Left kidney (tissue), 8 donors: ENCODE data around the gene HK1. TPM values are rescaled to one million over a fixed set of nuclear protein-coding genes. Genes with fewer than 3 reads are reported as not detected.

ENCODE experiments used
- DNase-seq: peaks from one replicate; pipeline ENCODE4 v3.0.0-alpha.2; 2013
- long read RNA-seq, 8 donors: transcript quantifications; one replicate each; lab custom pipeline, GENCODE V29; 2026
- polyA plus RNA-seq: library from polyadenylated mRNA; unstranded; fragments of 120-200 nt; gene quantifications from one replicate; pipeline ENCODE4 v1.2.1, GENCODE V29; 2013; ENCODE audit not compliant: insufficient read length

HK1 gene
- 51.3 TPM for polyA plus RNA-seq
- long read RNA-seq, donor 1, transcript HK1-202 (18 exons, 3,605 nt), result major isoform, 12 of 12 reads
- long read RNA-seq, donor 1, partial matches to known transcripts, result 0 of 12 reads
- long read RNA-seq, donor 1, other reads (novel, unspliced or antisense), result 0 of 12 reads
- long read RNA-seq, donor 2, transcript HK1-202 (18 exons, 3,605 nt), result major isoform, 11 of 11 reads
- long read RNA-seq, donor 2, partial matches to known transcripts, result 0 of 11 reads
- long read RNA-seq, donor 2, other reads (novel, unspliced or antisense), result 0 of 11 reads
- long read RNA-seq, donor 3, partial matches to known transcripts, result 0 of 4 reads
- long read RNA-seq, donor 3, other reads (novel, unspliced or antisense), result 0 of 4 reads
- long read RNA-seq, donor 4, result 0 reads
- long read RNA-seq, donor 5, transcript HK1-202 (18 exons, 3,605 nt), result major isoform, 6 of 6 reads
- long read RNA-seq, donor 5, partial matches to known transcripts, result 0 of 6 reads
- long read RNA-seq, donor 5, other reads (novel, unspliced or antisense), result 0 of 6 reads
- long read RNA-seq, donor 6, transcript HK1-202 (18 exons, 3,605 nt), result major isoform, 5 of 11 reads
- long read RNA-seq, donor 6, partial matches to known transcripts, result 6 of 11 reads
- long read RNA-seq, donor 6, other reads (novel, unspliced or antisense), result 0 of 11 reads
- long read RNA-seq, donor 7, transcript HK1-202 (18 exons, 3,605 nt), result major isoform, 19 of 32 reads
- long read RNA-seq, donor 7, partial matches to known transcripts, result 13 of 32 reads
- long read RNA-seq, donor 7, other reads (novel, unspliced or antisense), result 0 of 32 reads
- long read RNA-seq, donor 8, partial matches to known transcripts, result 9 of 13 reads
- long read RNA-seq, donor 8, other reads (novel, unspliced or antisense), result 0 of 13 reads

- no peak for DNase-seq
Measured at GRCh38 chr10:69278446-69278963, at the start of gene HK1. Gene HK1, plus strand, starts transcription at chr10:69278496.

GRCh38 chr10:69229616-69229916 is 48.7 kb upstream of the HK1 start:
- no peak for DNase-seq

GRCh38 chr10:69230128-69230527 is 48.2 kb upstream of the HK1 start:
- DNase-seq, result no peak

GRCh38 chr10:69232252-69232651 is 46.0 kb upstream of the HK1 start:
- DNase-seq, result no peak

- no peak for DNase-seq
Measured at GRCh38 chr10:69232736-69233480, 45.4 kb upstream of the HK1 start.

GRCh38 chr10:69234447-69234846 is 43.8 kb upstream of the HK1 start:
- no peak for DNase-seq

- peak; percentile 84 for DNase-seq
Measured at GRCh38 chr10:69237528-69238159, 40.7 kb upstream of the HK1 start.

GRCh38 chr10:69239136-69239535 is 39.2 kb upstream of the HK1 start:
- no peak for DNase-seq

GRCh38 chr10:69239816-69240434 is 38.4 kb upstream of the HK1 start:
- DNase-seq, result no peak

- DNase-seq, result no peak
Measured at GRCh38 chr10:69240455-69240854, 37.8 kb upstream of the HK1 start.

GRCh38 chr10:69241575-69241974 is 36.7 kb upstream of the HK1 start:
- DNase-seq, result no peak

GRCh38 chr10:69242040-69242851 is 36.0 kb upstream of the HK1 start:
- no peak for DNase-seq

- no peak for DNase-seq
Measured at GRCh38 chr10:69242852-69243212, 35.5 kb upstream of the HK1 start.

- DNase-seq, result no peak
Measured at GRCh38 chr10:69243817-69244216, 34.5 kb upstream of the HK1 start.

GRCh38 chr10:69246036-69246435 is 32.3 kb upstream of the HK1 start:
- DNase-seq, result no peak

GRCh38 chr10:69246581-69247312 is 31.5 kb upstream of the HK1 start:
- DNase-seq, result no peak

- DNase-seq, result no peak
Measured at GRCh38 chr10:69247313-69247710, 31.0 kb upstream of the HK1 start.

- no peak for DNase-seq
Measured at GRCh38 chr10:69248117-69248730, 30.1 kb upstream of the HK1 start.

GRCh38 chr10:69250041-69250440 is 28.3 kb upstream of the HK1 start:
- no peak for DNase-seq
